Right atrium auricular region (tissue), 2 donors: ENCODE data around the gene TNPO1. TPM values are rescaled to one million over a fixed set of nuclear protein-coding genes. Genes with fewer than 3 reads are reported as not detected.
"Not testable (repeated sequence)": the region's sequence is repeated elsewhere in the genome, so short reads cannot be mapped to it uniquely, and the experiment has no call there.

Source experiments
- DNase-seq: peaks from one replicate; pipeline ENCODE4 v3.0.0-alpha.2; 2019; ENCODE audit warnings: low spot score
- H3K27ac ChIP-seq, 2 donors: fragments of 200-600 bp; sonication (generic); 1 replicate in 1 of 2; 2 replicates in 1 of 2; pipeline ENCODE4 v1.5.1; 2016 to 2019
- H3K27me3 ChIP-seq, 2 donors: fragments of 200-600 bp; sonication (generic); one replicate each; pipeline versions ENCODE4 v1.5.1 to v1.6.0; 2017 to 2019
- H3K36me3 ChIP-seq: fragments of 200-600 bp; sonication (generic); one replicate; pipeline ENCODE4 v1.5.1; 2016
- H3K4me1 ChIP-seq, 2 donors: fragments of 200-600 bp; sonication (generic); one replicate each; pipeline versions ENCODE4 v1.5.1 to v1.6.0; 2017 to 2019
- H3K4me3 ChIP-seq, 2 donors: fragments of 200-600 bp; sonication (generic); 1 replicate in 1 of 2; 2 replicates in 1 of 2; pipeline ENCODE4 v1.5.1; 2017 to 2019; ENCODE audit warnings: mild to moderate bottlenecking in 1 of 2, moderate library complexity in 1 of 2
- H3K9me3 ChIP-seq, 2 donors: fragments of 200-600 bp; sonication (generic); one replicate each; pipeline ENCODE4 v1.5.1; 2019
- total RNA-seq, 2 donors: library from RNA; depleted of rRNA; stranded (reverse); fragments of >200 nt; gene quantifications; one replicate each; pipeline ENCODE4 v1.1.0, GENCODE V29; 2016
- TF ChIP-seq, protein P1 (sequence below), 2 donors: fragments of 200-600 bp; sonication (generic); IDR thresholded peaks; one replicate each; pipeline ENCODE4 v1.5.1; 2019; ENCODE audit warnings: antibody characterized with exemption in 2 of 2

TNPO1 gene
- total RNA-seq, 2 donors from 2014 or later = 62.4 to 82.2 TPM

DNA sequence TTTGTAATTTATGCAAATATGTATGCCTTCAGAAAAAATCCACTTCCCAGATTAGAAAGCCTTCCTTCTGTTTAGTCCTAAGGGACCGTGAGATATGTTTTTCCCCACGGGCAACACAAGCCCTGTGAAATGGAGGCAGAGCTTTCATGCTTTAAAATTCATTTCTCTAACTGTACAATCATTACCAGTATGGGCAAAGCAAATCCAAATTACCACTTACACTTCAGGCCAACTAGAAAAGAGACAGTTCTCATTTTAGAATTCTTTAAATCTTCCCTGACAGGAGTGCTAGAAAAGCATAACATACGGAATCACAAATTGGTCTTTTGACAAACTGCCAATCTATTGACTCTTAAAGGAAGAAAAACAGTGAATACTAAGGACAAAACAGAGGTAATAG is 20.5 kb upstream of the TNPO1 start:
- no peaks in the 10 kb centered on the region for H3K4me1 ChIP-seq
- no peak for DNase-seq
- no peaks in the 10 kb centered on the region for H3K27me3 ChIP-seq
- H3K27ac ChIP-seq = no peak overlapping the region
- no peaks in the 10 kb centered on the region for H3K36me3 ChIP-seq
- TF ChIP-seq, protein P1, sequence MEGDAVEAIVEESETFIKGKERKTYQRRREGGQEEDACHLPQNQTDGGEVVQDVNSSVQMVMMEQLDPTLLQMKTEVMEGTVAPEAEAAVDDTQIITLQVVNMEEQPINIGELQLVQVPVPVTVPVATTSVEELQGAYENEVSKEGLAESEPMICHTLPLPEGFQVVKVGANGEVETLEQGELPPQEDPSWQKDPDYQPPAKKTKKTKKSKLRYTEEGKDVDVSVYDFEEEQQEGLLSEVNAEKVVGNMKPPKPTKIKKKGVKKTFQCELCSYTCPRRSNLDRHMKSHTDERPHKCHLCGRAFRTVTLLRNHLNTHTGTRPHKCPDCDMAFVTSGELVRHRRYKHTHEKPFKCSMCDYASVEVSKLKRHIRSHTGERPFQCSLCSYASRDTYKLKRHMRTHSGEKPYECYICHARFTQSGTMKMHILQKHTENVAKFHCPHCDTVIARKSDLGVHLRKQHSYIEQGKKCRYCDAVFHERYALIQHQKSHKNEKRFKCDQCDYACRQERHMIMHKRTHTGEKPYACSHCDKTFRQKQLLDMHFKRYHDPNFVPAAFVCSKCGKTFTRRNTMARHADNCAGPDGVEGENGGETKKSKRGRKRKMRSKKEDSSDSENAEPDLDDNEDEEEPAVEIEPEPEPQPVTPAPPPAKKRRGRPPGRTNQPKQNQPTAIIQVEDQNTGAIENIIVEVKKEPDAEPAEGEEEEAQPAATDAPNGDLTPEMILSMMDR (IDR thresholded peaks at IDR 0.05) = no peak
- H3K4me3 ChIP-seq = no peak overlapping the region
- H3K9me3 ChIP-seq = no peaks in the 10 kb centered on the region

DNA sequence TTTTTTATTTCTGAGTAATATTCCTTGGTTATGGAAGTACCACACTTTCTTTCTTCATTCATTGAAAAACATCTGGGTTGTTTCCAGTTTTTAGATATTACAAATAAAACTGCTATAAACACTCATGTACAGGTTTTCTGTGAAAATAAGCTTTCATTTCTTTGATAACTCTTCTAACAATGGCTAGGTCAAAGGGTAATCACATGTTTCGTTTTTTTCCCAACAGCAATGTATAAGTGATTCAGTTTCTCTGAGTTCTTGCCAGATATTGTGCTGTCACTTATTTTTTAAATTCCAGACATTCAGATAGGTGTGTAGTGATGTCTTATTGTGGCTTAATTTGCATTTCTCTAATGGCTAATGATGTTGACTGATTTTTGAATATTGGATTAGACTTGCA is 16.7 kb upstream of the TNPO1 start:
- Histone ChIP-seq H3K4me3 (no peak overlapping the region), H3K36me3 (no peaks in the 10 kb centered on the region), H3K4me1 (no peaks in the 10 kb centered on the region), H3K9me3 (no peaks in the 10 kb centered on the region), H3K27me3 (no peaks in the 10 kb centered on the region), H3K27ac (no peak overlapping the region)
- TF ChIP-seq, protein P1 (IDR thresholded peaks at IDR 0.05) = no peak
- DNase-seq = no peak

DNA sequence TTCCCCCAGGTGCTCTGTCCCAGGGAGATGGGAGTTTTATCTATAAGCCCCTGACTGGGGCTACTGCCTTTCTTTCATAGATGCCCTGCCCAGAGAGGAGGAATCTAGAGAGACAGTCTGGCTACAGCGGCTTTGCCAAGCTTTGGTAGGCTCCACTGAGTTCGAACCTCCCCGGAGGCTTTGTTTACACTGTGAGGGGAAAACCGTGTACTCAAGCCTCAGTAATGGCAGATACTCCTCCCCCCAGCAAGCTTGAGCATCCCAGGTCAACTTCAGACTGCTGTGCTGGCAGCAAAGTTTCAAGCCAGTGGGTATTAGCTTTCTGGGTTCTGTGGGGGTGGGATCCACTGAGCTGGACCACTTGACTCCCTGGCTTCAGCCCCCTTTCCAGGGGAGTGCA is 7.8 kb upstream of the TNPO1 start:
- H3K36me3 ChIP-seq, H3K4me1 ChIP-seq, H3K27ac ChIP-seq, H3K4me3 ChIP-seq, H3K9me3 ChIP-seq, DNase-seq, H3K27me3 ChIP-seq: not testable (repeated sequence)

DNA sequence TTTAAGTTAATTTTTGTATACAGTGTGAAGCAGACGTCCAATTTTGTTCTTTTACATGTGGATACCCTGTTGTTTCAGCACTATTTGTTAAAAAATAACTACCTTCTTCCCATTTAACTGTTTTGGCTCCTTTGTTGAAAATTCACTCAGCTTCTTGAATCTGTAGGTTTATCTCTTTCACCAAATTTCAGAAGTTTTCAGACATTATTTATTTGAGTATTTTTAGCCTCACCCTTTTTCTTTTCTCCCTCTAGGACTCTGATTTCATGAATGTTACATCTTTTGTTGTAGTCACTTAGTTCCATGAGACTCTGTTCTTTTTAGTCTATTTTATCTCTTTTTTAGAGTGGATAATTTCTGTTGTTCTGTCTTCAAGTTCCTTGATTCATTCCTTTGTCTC is 4.6 kb upstream of the TNPO1 start:
- Histone ChIP-seq H3K27ac (no peak overlapping the region), H3K4me1 (peaks cover 0 to 9% of the 10 kb centered on the region in 2 donors), H3K4me3 (no peak overlapping the region), H3K9me3 (no peaks in the 10 kb centered on the region), H3K27me3 (no peaks in the 10 kb centered on the region), H3K36me3 (no peaks in the 10 kb centered on the region)
- TF ChIP-seq, protein P1 (IDR thresholded peaks at IDR 0.05) = no peak
- DNase-seq = no peak

DNA sequence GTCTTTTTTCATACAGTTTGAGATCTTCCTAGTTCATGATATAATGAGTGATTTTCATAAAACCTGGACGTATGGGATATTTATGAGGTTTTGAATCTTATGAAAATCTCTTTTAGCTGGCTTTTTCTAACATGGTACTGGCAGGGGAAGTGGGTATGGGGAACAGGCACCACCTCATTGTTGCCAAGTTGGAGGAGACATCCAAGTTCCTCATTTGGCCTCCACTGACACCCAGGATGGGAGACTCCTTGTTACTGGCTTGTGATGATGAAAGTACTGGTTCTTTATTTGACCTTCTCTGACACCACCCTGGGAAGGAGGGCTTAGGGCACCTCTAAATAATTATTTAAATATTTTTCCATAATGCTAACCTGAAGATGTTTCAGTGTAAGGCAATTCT is 4.0 kb upstream of the TNPO1 start:
- Histone ChIP-seq H3K27me3 (no peaks in the 10 kb centered on the region), H3K4me1 (peaks cover 0 to 9% of the 10 kb centered on the region in 2 donors), H3K4me3 (no peak overlapping the region), H3K36me3 (no peaks in the 10 kb centered on the region), H3K27ac (no peak overlapping the region), H3K9me3 (no peaks in the 10 kb centered on the region)
- DNase-seq = no peak
- TF ChIP-seq, protein P1 (IDR thresholded peaks at IDR 0.05) = no peak

DNA sequence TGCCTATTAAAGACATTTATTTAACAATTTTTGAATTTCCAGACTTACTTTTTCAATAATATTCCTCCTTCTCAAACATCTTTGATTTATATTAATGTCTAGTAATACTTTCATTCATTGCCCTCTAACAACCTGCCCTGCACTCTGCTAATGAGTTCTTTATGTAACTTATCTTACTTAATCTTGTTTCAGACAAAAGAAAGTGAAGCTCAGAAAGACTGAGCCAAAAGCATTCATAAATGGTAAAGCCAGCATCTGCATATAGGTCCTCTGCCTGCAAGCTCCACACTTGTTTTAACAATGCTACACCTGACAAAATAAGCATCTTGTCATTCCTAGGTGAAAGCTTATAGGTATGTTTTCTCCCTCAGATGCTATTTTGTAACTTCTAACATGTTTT is 2.4 kb upstream of the TNPO1 start:
- Histone ChIP-seq H3K4me1 (peaks cover 0 to 17% of the 10 kb centered on the region in 2 donors), H3K4me3 (no peak overlapping the region), H3K36me3 (no peaks in the 10 kb centered on the region), H3K27me3 (no peaks in the 10 kb centered on the region), H3K27ac (peak overlapping the region in 1 of 2 donors; percentile 99), H3K9me3 (no peaks in the 10 kb centered on the region)
- TF ChIP-seq, protein P1 (IDR thresholded peaks at IDR 0.05) = no peak
- no peak for DNase-seq
